Mucosa of stomach (tissue), 1 donor: ENCODE data around the gene TPM1.

ENCODE experiments used
- H3K27me3 ChIP-seq: one replicate; pipeline ENCODE4 v1.7.0; 2013; ENCODE audit warnings: mild to moderate bottlenecking, low read length; ENCODE audit not compliant: control insufficient read depth, insufficient read depth
- H3K36me3 ChIP-seq: one replicate; pipeline ENCODE4 v1.7.0; 2013; ENCODE audit warnings: low read length; ENCODE audit not compliant: control insufficient read depth, insufficient read depth
- H3K4me1 ChIP-seq: one replicate; pipeline ENCODE4 v1.7.0; 2013; ENCODE audit warnings: mild to moderate bottlenecking, low read length; ENCODE audit not compliant: control insufficient read depth, insufficient read depth
- H3K4me3 ChIP-seq: one replicate; pipeline ENCODE4 v1.7.0; 2013; ENCODE audit warnings: low read length
- H3K9ac ChIP-seq: one replicate; pipeline ENCODE4 v1.7.0; 2013; ENCODE audit warnings: mild to moderate bottlenecking, low read length, moderate library complexity
- H3K9me3 ChIP-seq: one replicate; pipeline ENCODE4 v1.7.0; 2013; ENCODE audit warnings: mild to moderate bottlenecking, low read length, moderate library complexity; ENCODE audit not compliant: control insufficient read depth
- donor health status: Pancreatic carcinoma.

Gene TPM1

DNA sequence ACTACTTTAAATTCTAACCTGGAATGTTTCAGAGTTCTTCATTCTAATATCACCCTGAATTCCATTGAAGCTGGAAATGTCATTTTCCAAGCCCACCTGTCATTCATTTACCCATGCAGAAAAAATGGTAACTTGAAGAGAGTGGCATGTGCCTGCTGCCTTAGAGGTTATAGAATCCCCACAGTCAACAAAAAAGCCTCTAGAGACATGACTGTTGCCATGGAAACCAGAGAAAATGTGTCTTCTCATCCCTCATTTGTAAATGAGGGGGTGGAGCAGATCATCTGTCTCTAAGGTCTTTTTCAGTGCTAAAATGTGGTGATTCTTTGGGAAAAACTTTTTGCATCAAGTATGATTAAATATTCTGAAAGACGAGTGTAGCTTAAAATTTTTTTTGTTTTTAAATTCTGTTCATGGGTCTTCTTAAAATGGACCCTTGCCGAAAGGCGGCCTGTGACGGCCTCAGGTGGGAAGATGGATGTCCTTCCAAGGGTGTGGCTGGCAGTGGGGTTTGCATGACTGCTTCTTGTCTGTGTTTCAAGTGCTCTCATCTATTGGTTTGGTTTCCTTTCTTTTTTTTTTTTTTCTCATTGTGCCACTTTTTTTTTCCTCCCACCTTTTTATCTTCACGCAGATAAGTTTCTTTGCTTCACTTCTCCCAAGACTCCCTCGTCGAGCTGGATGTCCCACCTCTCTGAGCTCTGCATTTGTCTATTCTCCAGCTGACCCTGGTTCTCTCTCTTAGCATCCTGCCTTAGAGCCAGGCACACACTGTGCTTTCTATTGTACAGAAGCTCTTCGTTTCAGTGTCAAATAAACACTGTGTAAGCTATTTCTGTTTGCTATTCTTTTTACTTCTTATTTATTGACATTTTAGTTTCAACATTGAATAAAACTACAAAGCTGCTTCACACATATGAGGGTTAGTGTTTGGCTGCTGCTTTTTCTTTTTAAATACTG lies 23.0 kb downstream of the TPM1 start:
- Histone ChIP-seq H3K9me3 (no peaks in the 10 kb centered on the region), H3K27me3 (no peaks in the 10 kb centered on the region), H3K36me3 (peaks cover 15% of the 10 kb centered on the region), H3K4me3 (no peak overlapping the region), H3K4me1 (no peaks in the 10 kb centered on the region), H3K9ac (no peak overlapping the region)

- Histone ChIP-seq H3K36me3 (peaks cover 15% of the 10 kb centered on the region), H3K9me3 (no peaks in the 10 kb centered on the region), H3K4me3 (no peak overlapping the region), H3K27me3 (no peaks in the 10 kb centered on the region), H3K9ac (no peak overlapping the region), H3K4me1 (no peaks in the 10 kb centered on the region)
Observed at GRCh38 chr15:63066272-63066671, 23.7 kb downstream of the TPM1 start.

- Histone ChIP-seq H3K9ac (no peak overlapping the region), H3K4me3 (no peak overlapping the region), H3K36me3 (peaks cover 15% of the 10 kb centered on the region), H3K4me1 (no peaks in the 10 kb centered on the region), H3K9me3 (no peaks in the 10 kb centered on the region), H3K27me3 (no peaks in the 10 kb centered on the region)
Observed at GRCh38 chr15:63067306-63067705, 24.8 kb downstream of the TPM1 start.

- Histone ChIP-seq H3K36me3 (peaks cover 15% of the 10 kb centered on the region), H3K9ac (no peak overlapping the region), H3K27me3 (no peaks in the 10 kb centered on the region), H3K9me3 (no peaks in the 10 kb centered on the region), H3K4me1 (peaks cover 7% of the 10 kb centered on the region), H3K4me3 (no peak overlapping the region)
Observed at GRCh38 chr15:63067976-63068743, 25.6 kb downstream of the TPM1 start.

DNA sequence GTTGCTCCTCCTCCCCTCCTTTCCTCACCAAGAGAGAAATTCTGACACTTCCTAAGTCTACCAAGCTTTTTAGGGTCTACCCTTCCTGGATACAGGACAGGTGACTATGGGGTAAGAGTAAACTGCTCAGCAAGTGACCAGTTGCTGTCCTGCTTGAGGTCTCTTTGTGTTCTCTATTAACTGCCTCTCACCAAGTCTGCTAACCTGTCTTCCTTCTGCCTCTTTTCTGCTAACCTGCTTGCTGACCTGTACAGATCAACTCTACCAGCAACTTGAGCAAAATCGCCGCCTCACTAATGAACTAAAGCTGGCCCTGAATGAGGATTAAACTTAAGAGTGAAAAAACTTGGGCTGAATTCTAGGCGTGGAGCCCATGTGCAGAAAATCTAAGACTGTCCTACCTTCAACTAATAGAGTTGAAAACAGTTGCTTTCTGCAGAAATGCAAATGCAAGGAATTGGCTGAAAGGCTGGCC lies 27.1 kb downstream of the TPM1 start:
- H3K4me1 ChIP-seq, result peaks cover 13% of the 10 kb centered on the region
- no peak overlapping the region for H3K9ac ChIP-seq
- H3K27me3 ChIP-seq, result no peaks in the 10 kb centered on the region
- H3K9me3 ChIP-seq, result no peaks in the 10 kb centered on the region
- H3K36me3 ChIP-seq, result peaks cover 15% of the 10 kb centered on the region
- H3K4me3 ChIP-seq, result no peak overlapping the region

- no peaks in the 10 kb centered on the region for H3K9me3 ChIP-seq
- H3K4me3 ChIP-seq, result no peak overlapping the region
- no peaks in the 10 kb centered on the region for H3K27me3 ChIP-seq
- no peak overlapping the region for H3K9ac ChIP-seq
- H3K4me1 ChIP-seq, result peaks cover 13% of the 10 kb centered on the region
- H3K36me3 ChIP-seq, result peaks cover 15% of the 10 kb centered on the region
Observed at GRCh38 chr15:63070681-63071129, 28.2 kb downstream of the TPM1 start.

GRCh38 chr15:63071288-63071909 lies 28.9 kb downstream of the TPM1 start:
- Histone ChIP-seq H3K4me1 (peaks cover 13% of the 10 kb centered on the region), H3K9me3 (no peaks in the 10 kb centered on the region), H3K27me3 (no peaks in the 10 kb centered on the region), H3K4me3 (no peak overlapping the region), H3K36me3 (peaks cover 15% of the 10 kb centered on the region), H3K9ac (no peak overlapping the region)

GRCh38 chr15:63072023-63072650 lies 29.6 kb downstream of the TPM1 start:
- Histone ChIP-seq H3K36me3 (peaks cover 15% of the 10 kb centered on the region), H3K4me3 (no peak overlapping the region), H3K4me1 (peaks cover 13% of the 10 kb centered on the region), H3K27me3 (no peaks in the 10 kb centered on the region), H3K9me3 (no peaks in the 10 kb centered on the region), H3K9ac (no peak overlapping the region)

GRCh38 chr15:63072809-63073277 lies 30.3 kb downstream of the TPM1 start:
- Histone ChIP-seq H3K9ac (no peak overlapping the region), H3K27me3 (no peaks in the 10 kb centered on the region), H3K4me1 (peaks cover 13% of the 10 kb centered on the region), H3K36me3 (peaks cover 10% of the 10 kb centered on the region), H3K9me3 (no peaks in the 10 kb centered on the region), H3K4me3 (no peak overlapping the region)

DNA sequence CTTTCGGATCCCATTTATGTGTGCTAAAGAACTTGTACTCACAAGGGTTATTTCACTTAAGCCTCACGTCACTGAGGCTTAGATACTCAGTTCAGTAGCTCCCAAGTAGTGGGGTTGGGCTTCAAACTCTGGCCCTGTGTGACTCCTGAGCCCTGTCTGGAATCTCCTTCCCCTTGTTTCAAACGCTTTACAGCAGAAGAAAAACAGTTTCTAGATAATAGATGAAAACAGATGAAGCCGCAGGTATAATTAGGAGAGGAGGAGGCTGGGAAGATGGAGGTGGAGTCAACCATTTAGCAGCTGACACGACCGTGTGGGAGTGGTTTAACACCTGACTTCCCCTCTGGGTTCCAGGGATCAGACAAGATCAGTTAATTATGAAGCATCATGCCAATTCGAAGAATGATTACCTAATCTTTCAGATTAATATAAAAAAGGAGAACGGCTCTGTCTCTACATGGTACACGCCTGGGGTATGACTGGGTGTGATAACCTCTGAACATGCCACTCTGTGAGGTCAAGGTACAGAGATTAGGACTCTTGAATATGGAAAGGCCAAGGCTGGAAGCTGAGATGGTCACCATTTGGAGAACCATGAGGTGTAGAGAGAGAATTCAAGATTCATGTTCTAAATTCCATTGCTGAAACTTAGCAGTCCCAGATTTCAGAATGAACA lies 31.1 kb downstream of the TPM1 start:
- Histone ChIP-seq H3K9ac (no peak overlapping the region), H3K36me3 (peaks cover 7% of the 10 kb centered on the region), H3K27me3 (no peaks in the 10 kb centered on the region), H3K4me3 (no peak overlapping the region), H3K4me1 (peaks cover 13% of the 10 kb centered on the region), H3K9me3 (no peaks in the 10 kb centered on the region)
